ENCODE measurements around the gene RAPSN. TPM values are rescaled to one million over a fixed set of nuclear protein-coding genes. Genes with fewer than 3 reads are reported as not detected.

RAPSN gene
- total and polyA plus RNA-seq, 2 experiments from 2014 or later, result 0.17 to 0.23 TPM

GRCh38 chr11:47466701-47467250 lies 17.8 kb upstream of the RAPSN start:
- DNase-seq (ENCODE audit: low spot score), result peak; percentile 41
- H3K4me2 ChIP-seq, result 0 out of 2 replicates have a peak overlapping the region, but pooled peaks have one; percentile 14
- H3K36me3 ChIP-seq (ENCODE audit: insufficient read depth), result peaks cover 32% of the 10 kb centered on the region
- no peaks in the 10 kb centered on the region for H3K9me3 Mint-ChIP-seq
- peaks cover 66% of the 10 kb centered on the region for H3K79me2 ChIP-seq (replicated peaks; ENCODE audit: insufficient read depth)
- no peak overlapping the region for H2AFZ ChIP-seq
- H3K4me1 Mint-ChIP-seq, result peaks cover 56% of the 10 kb centered on the region
- H3K27me3 ChIP-seq (ENCODE audit: insufficient read depth), result no peaks in the 10 kb centered on the region
- H3F3A ChIP-seq (replicated peaks; ENCODE audit: low read depth), result peaks cover 19% of the 10 kb centered on the region; the same call in 1 of the 2 replicates
- H3K4me3 ChIP-seq, result no peak overlapping the region
- peak overlapping the region; percentile 89 for H3K27ac Mint-ChIP-seq
- H3K27ac ChIP-seq (ENCODE audit: low read depth), result peak overlapping the region; percentile 80
- TF ChIP-seq REST (IDR thresholded peaks at IDR 0.05; ENCODE audit: unreplicated experiment) (no peak), EZH2 (IDR thresholded peaks at IDR 0.05; ENCODE audit: low read depth, unreplicated experiment) (no peak), POLR2AphosphoS5 (IDR thresholded peaks at IDR 0.05; ENCODE audit: low read depth) (no peak), JUNB (IDR thresholded peaks at IDR 0.05; ENCODE audit: unreplicated experiment) (no peak), STAT1 (IDR thresholded peaks at IDR 0.05; ENCODE audit: unreplicated experiment) (no peak), EZH2phosphoT487 (IDR thresholded peaks at IDR 0.05; ENCODE audit: unreplicated experiment) (no peak), ZNF331 (CRISPR knock-in tag; IDR thresholded peaks at IDR 0.05; ENCODE audit: low read depth) (no peak), ZNF462 (CRISPR knock-in tag; IDR thresholded peaks at IDR 0.05) (no peak), CTCF (conservative IDR thresholded peaks at IDR 0.05; ENCODE audit: low read depth in 2 of 2) (no peak), ZNF114 (CRISPR knock-in tag; IDR thresholded peaks at IDR 0.05) (no peak), ETS1 (IDR thresholded peaks at IDR 0.05) (no peak), CREB1 (CRISPR knock-in tag; IDR thresholded peaks at IDR 0.05; ENCODE audit: low read depth) (no peak), NANOG (IDR thresholded peaks at IDR 0.05; ENCODE audit: borderline replicate concordance) (no peak)
- peaks cover 16% of the 10 kb centered on the region for H3K27me3 Mint-ChIP-seq (ENCODE audit: insufficient read depth, low read depth, poor library complexity)
- H4K20me1 ChIP-seq (replicated peaks; ENCODE audit: insufficient read depth), result peaks cover 51% of the 10 kb centered on the region
- H3K4me3 Mint-ChIP-seq, result no peak overlapping the region
- no peaks in the 10 kb centered on the region for H3K9me2 ChIP-seq (ENCODE audit: insufficient read depth)
- ATAC-seq, result peak; percentile 21
- H3K36me3 Mint-ChIP-seq (ENCODE audit: low read depth), result peaks cover 45% of the 10 kb centered on the region
- peaks cover 43% of the 10 kb centered on the region for H3K4me1 ChIP-seq (ENCODE audit: insufficient read depth)
